Neural crest cell (in vitro differentiated cells): Measurements from ENCODE around the gene ADAMTS16. TPM values are rescaled to one million over a fixed set of nuclear protein-coding genes. Genes with fewer than 3 reads are reported as not detected.

Experiments used
- DNase-seq: peaks from one replicate; pipeline ENCODE4 v3.0.0; 2021; ENCODE audit warnings: low read depth, mixed read lengths, low spot score
- H3K27ac Mint-ChIP-seq: one replicate; pipeline ENCODE4 v1.8.0; 2021; ENCODE audit warnings: mild to moderate bottlenecking, mixed read lengths; ENCODE audit not compliant: unreplicated experiment
- H3K27me3 Mint-ChIP-seq: 2 replicates; pipeline ENCODE4 v1.8.0; 2021; ENCODE audit warnings: low read depth, mild to moderate bottlenecking, mixed read lengths
- H3K36me3 Mint-ChIP-seq: 2 replicates; pipeline ENCODE4 v1.8.0; 2021; ENCODE audit warnings: low read depth, mild to moderate bottlenecking, mixed read lengths
- H3K4me1 Mint-ChIP-seq: 2 replicates; pipeline ENCODE4 v1.8.0; 2021; ENCODE audit warnings: mixed read lengths
- H3K4me3 Mint-ChIP-seq: one replicate; pipeline ENCODE4 v1.8.0; 2021; ENCODE audit warnings: mild to moderate bottlenecking, mixed read lengths
- H3K9me3 Mint-ChIP-seq: 2 replicates; pipeline ENCODE4 v1.8.0; 2021; ENCODE audit warnings: mixed read lengths
- CTCF ChIP-seq: fragments of 200-600 bp; sonication (generic); conservative IDR thresholded peaks from 2 replicates; pipeline ENCODE4 v1.5.0; 2021; ENCODE audit warnings: antibody characterized with exemption, mild to moderate bottlenecking
- total RNA-seq: library from RNA; stranded (reverse); gene quantifications from 2 replicates; pipeline ENCODE4 v1.2.1, GENCODE V29; 2021

ADAMTS16 gene
- total RNA-seq, 1 donor from 2014 or later, result 1.7 TPM

GRCh38 chr5:5327126-5327525 lies 187.0 kb downstream of the ADAMTS16 start:
- Mint-ChIP-seq H3K36me3 (no peaks in the 10 kb centered on the region), H3K9me3 (no peaks in the 10 kb centered on the region), H3K4me3 (no peak overlapping the region), H3K4me1 (peaks cover 21% of the 10 kb centered on the region), H3K27me3 (no peaks in the 10 kb centered on the region), H3K27ac (no peak overlapping the region)
- DNase-seq, result no peak
- no peak for TF ChIP-seq CTCF

GRCh38 chr5:5330728-5331452 lies 190.8 kb downstream of the ADAMTS16 start:
- H3K27me3 Mint-ChIP-seq, result no peaks in the 10 kb centered on the region
- H3K4me3 Mint-ChIP-seq, result no peak overlapping the region
- peaks cover 25% of the 10 kb centered on the region for H3K4me1 Mint-ChIP-seq

GRCh38 chr5:5331848-5332247 lies 191.7 kb downstream of the ADAMTS16 start:
- Mint-ChIP-seq H3K4me1 (peaks cover 18% of the 10 kb centered on the region), H3K27me3 (no peaks in the 10 kb centered on the region), H3K4me3 (no peak overlapping the region), H3K9me3 (no peaks in the 10 kb centered on the region), H3K27ac (no peak overlapping the region), H3K36me3 (no peaks in the 10 kb centered on the region)
- TF ChIP-seq CTCF, result no peak
- no peak for DNase-seq

More at GRCh38 chr5:5330728-5331452, 190.8 kb downstream of the ADAMTS16 start:
- Mint-ChIP-seq H3K36me3 (no peaks in the 10 kb centered on the region), H3K9me3 (no peaks in the 10 kb centered on the region), H3K27ac (no peak overlapping the region)
- no peak for DNase-seq
- no peak for TF ChIP-seq CTCF

- Mint-ChIP-seq H3K36me3 (no peaks in the 10 kb centered on the region), H3K27me3 (no peaks in the 10 kb centered on the region), H3K4me3 (no peak overlapping the region), H3K27ac (no peak overlapping the region), H3K9me3 (no peaks in the 10 kb centered on the region), H3K4me1 (peaks cover 14% of the 10 kb centered on the region)
- no peak for TF ChIP-seq CTCF
- DNase-seq, result no peak
These were observed 192.2 kb downstream of the ADAMTS16 start for GRCh38 chr5:5332287-5332686.

GRCh38 chr5:5335107-5335506 lies 195.0 kb downstream of the ADAMTS16 start:
- TF ChIP-seq CTCF, result no peak
- no peak overlapping the region for H3K4me3 Mint-ChIP-seq
- H3K27ac Mint-ChIP-seq, result no peak overlapping the region
- H3K36me3 Mint-ChIP-seq, result no peaks in the 10 kb centered on the region
- no peaks in the 10 kb centered on the region for H3K27me3 Mint-ChIP-seq
- H3K4me1 Mint-ChIP-seq, result peaks cover 9% of the 10 kb centered on the region
- DNase-seq, result no peak
- H3K9me3 Mint-ChIP-seq, result no peaks in the 10 kb centered on the region
